SU-DHL-6 (cell line): ENCODE measurements around the gene FKBP5.
"Not testable (repeated sequence)": the region's sequence is repeated elsewhere in the genome, so short reads cannot be mapped to it uniquely, and the experiment has no call there.

Experiments
- EZH2phosphoT487 ChIP-seq: fragments of 200-600 bp; sonication (generic), shearing (Covaris generic); conservative IDR thresholded peaks from 2 replicates; pipeline ENCODE4 v1.6.1; 2018; ENCODE audit warnings: mild to moderate bottlenecking, antibody characterized with exemption, low read length, moderate library complexity, mixed read lengths
- TF ChIP-seq, protein P1 (sequence below): fragments of 200-600 bp; sonication (generic); IDR thresholded peaks from one replicate; pipeline ENCODE4 v1.5.1; 2017; ENCODE audit warnings: antibody characterized with exemption, mild to moderate bottlenecking, low read length, moderate library complexity; ENCODE audit not compliant: insufficient read depth, poor library complexity, severe bottlenecking

DNA sequence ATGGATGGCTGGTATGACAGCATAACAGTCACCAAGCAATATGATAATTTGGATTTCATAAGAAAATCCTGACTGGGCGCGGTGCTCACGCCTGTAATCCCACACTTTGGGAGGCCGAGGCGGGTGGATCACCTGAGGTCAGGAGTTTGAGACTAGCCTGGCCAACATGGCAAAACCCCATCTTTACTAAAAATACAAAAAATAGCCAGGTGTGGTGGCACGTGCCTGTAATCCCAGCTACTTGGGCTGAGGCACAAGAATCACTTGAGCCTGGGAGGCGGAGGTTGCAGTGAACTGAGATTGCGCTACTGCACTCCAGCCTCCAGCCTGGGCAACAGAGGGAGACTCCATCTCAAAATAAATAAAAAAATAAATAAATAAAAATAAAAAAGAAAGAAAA, 90.1 kb downstream of the FKBP5 start:
- TF ChIP-seq, protein P1, sequence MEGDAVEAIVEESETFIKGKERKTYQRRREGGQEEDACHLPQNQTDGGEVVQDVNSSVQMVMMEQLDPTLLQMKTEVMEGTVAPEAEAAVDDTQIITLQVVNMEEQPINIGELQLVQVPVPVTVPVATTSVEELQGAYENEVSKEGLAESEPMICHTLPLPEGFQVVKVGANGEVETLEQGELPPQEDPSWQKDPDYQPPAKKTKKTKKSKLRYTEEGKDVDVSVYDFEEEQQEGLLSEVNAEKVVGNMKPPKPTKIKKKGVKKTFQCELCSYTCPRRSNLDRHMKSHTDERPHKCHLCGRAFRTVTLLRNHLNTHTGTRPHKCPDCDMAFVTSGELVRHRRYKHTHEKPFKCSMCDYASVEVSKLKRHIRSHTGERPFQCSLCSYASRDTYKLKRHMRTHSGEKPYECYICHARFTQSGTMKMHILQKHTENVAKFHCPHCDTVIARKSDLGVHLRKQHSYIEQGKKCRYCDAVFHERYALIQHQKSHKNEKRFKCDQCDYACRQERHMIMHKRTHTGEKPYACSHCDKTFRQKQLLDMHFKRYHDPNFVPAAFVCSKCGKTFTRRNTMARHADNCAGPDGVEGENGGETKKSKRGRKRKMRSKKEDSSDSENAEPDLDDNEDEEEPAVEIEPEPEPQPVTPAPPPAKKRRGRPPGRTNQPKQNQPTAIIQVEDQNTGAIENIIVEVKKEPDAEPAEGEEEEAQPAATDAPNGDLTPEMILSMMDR, result not testable (repeated sequence)
- not testable (repeated sequence) for TF ChIP-seq EZH2phosphoT487
